Cerebellar cortex (tissue), 1 donor: ENCODE measurements around the gene KCNK4.
A peak's percentile ranks its signal among the peaks of the same experiment; 100 is the strongest.

Experiments
- DNase-seq: peaks from one replicate; pipeline ENCODE4 v3.0.0-alpha.2; 2015; ENCODE audit warnings: low spot score

The KCNK4 gene

GRCh38 chr11:64347193-64347867 lies 56.2 kb downstream of the KCNK4 start:
- DNase-seq, result no peak

DNA sequence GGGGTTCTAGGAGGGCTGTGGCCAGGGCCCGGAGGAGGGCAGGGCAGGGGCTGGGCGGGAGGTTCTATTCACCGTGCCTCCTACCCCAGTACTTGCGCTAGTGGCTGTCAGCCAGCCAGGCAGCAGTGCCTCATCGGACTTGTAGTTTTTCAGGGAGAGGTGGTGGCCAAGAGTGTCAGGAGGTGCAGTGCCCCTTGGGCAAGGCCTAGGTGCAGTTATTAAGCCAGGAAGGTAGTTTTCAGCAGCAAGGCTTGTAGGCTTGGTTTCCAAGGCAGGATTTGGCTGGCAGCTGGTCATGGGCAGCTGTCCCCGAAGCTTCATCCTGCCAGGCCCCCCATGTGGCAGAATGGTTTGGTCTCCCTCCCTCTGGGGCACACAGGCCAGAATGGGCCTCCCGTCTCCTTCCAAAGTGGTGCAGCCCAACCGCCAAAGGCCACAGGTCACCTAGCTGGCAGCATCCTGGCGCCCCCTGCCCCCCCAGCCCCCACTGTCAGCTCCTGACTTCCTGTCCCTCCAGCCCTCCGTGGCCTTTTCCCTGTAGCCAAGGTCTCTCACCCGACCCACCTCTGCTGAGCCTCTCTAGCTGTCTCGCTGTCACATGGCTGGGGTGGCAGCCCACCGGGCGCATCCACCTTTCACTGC lies 57.4 kb downstream of the KCNK4 start:
- peak; percentile 83 for DNase-seq

GRCh38 chr11:64349025-64349387 lies 57.9 kb downstream of the KCNK4 start:
- no peak for DNase-seq

DNA sequence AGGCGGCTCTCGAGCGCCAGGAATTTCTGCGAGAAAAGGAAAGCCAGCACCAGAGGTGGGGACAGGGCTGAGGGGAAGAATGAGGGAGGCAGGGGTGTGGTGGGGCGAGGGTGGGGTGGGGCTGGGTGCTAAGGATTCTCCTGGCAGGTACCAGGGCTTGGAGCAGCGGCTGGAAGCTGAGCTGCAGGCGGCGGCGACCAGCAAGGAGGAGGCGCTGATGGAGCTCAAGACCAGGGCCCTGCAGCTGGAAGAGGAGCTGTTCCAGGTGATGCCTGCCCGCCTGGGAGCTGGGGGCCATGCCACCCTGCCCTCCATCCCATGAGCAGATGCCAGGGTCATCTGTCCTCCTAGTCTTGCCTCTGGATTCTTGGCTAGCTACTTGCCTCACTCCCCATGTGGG lies 58.3 kb downstream of the KCNK4 start:
- DNase-seq, result no peak
